Trophoblast cell (in vitro differentiated cells and primary cell): ENCODE data around the gene MAGI2.

Experiments used
- DNase-seq, 2 donors: peaks; one replicate each; pipeline ENCODE4 v3.0.0-alpha.2; 2016
- H2AFZ ChIP-seq: 2 replicates; pipeline ENCODE4 v1.6.1; 2013; ENCODE audit warnings: low read length, moderate library complexity, mild to moderate bottlenecking; ENCODE audit not compliant: insufficient read depth, poor library complexity
- H2AK5ac ChIP-seq: 2 replicates; pipeline ENCODE4 v1.6.1; 2013; ENCODE audit warnings: mild to moderate bottlenecking, low read length
- H2BK120ac ChIP-seq: 2 replicates; pipeline ENCODE4 v1.6.1; 2013; ENCODE audit warnings: low read length, mild to moderate bottlenecking, moderate library complexity; ENCODE audit not compliant: insufficient read depth, poor library complexity
- H2BK12ac ChIP-seq: 2 replicates; pipeline ENCODE4 v1.6.1; 2013; ENCODE audit warnings: mild to moderate bottlenecking, low read length, moderate library complexity
- H2BK5ac ChIP-seq: 2 replicates; pipeline ENCODE4 v1.6.1; 2013; ENCODE audit warnings: low read length, low read depth, moderate library complexity, mild to moderate bottlenecking; ENCODE audit not compliant: poor library complexity
- H3K14ac ChIP-seq: 2 replicates; pipeline ENCODE4 v1.6.1; 2013; ENCODE audit warnings: mild to moderate bottlenecking, low read length
- H3K18ac ChIP-seq: 2 replicates; pipeline ENCODE4 v1.6.1; 2013; ENCODE audit warnings: mild to moderate bottlenecking, low read length
- H3K23ac ChIP-seq: 2 replicates; pipeline ENCODE4 v1.6.1; 2013; ENCODE audit warnings: low read length
- H3K27ac ChIP-seq: 2 replicates; pipeline ENCODE4 v1.5.1; 2013; ENCODE audit warnings: low read depth, mild to moderate bottlenecking, inconsistent platforms, low read length, moderate library complexity
- H3K27me3 ChIP-seq: 2 replicates; pipeline ENCODE4 v1.6.1; 2013; ENCODE audit warnings: inconsistent platforms, mild to moderate bottlenecking, low read length, moderate library complexity; ENCODE audit not compliant: insufficient read depth
- H3K36me3 ChIP-seq, 2 experiments: 1 replicate in 1 of 2; 2 replicates in 1 of 2; pipeline ENCODE4 v1.6.1; 2013; ENCODE audit warnings: low read length in 2 of 2, mild to moderate bottlenecking in 2 of 2, moderate library complexity in 1 of 2; ENCODE audit not compliant: insufficient read depth in 2 of 2, control insufficient read depth in 1 of 2
- H3K4ac ChIP-seq: 2 replicates; pipeline ENCODE4 v1.6.1; 2013; ENCODE audit warnings: low read depth, mild to moderate bottlenecking, low read length, moderate library complexity
- H3K4me1 ChIP-seq, 2 experiments: 1 replicate in 1 of 2; 2 replicates in 1 of 2; pipeline ENCODE4 v1.6.1; 2013; ENCODE audit warnings: low read length in 2 of 2, mild to moderate bottlenecking in 2 of 2, moderate library complexity in 1 of 2; ENCODE audit not compliant: insufficient read depth in 2 of 2, control insufficient read depth in 1 of 2
- H3K4me2 ChIP-seq: 2 replicates; pipeline ENCODE4 v1.6.1; 2013; ENCODE audit warnings: inconsistent platforms, mild to moderate bottlenecking, low read length, moderate library complexity
- H3K4me3 ChIP-seq: 2 replicates; pipeline ENCODE4 v1.5.1; 2013; ENCODE audit warnings: mild to moderate bottlenecking, low read depth, low read length, inconsistent platforms
- H3K79me1 ChIP-seq: one replicate; pipeline ENCODE4 v1.6.1; 2013; ENCODE audit warnings: low read length
- H3K79me2 ChIP-seq: 2 replicates; pipeline ENCODE4 v1.6.1; 2013; ENCODE audit warnings: low read length, mild to moderate bottlenecking; ENCODE audit not compliant: control insufficient read depth, insufficient read depth, poor library complexity
- H3K9ac ChIP-seq: 2 replicates; pipeline ENCODE4 v1.6.1; 2013; ENCODE audit warnings: mild to moderate bottlenecking, low read length
- H3K9me3 ChIP-seq: 2 replicates; pipeline ENCODE4 v1.6.1; 2013; ENCODE audit warnings: low read depth, mild to moderate bottlenecking, control low read depth, inconsistent platforms, low read length; ENCODE audit not compliant: insufficient read depth
- H4K12ac ChIP-seq: 2 replicates; pipeline ENCODE4 v1.6.1; 2013; ENCODE audit warnings: low read depth, mild to moderate bottlenecking, low read length, moderate library complexity
- H4K8ac ChIP-seq: 2 replicates; pipeline ENCODE4 v1.6.1; 2013; ENCODE audit warnings: low read depth, mild to moderate bottlenecking, low read length, moderate library complexity
- H4K91ac ChIP-seq: one replicate; pipeline ENCODE4 v1.6.1; 2013; ENCODE audit warnings: low read depth, mild to moderate bottlenecking, low read length, moderate library complexity
- WGBS: extraction: QIAGEN DNeasy Blood & Tissue Kit; methylation state at CpG from one replicate; pipeline ENCODE4 v1.1.7; 2013; ENCODE audit warnings: missing lambda C conversion rate; ENCODE audit not compliant: insufficient read length, insufficient coverage; ENCODE audit errors: extremely low coverage; 5-methylcytosine and 5-hydroxymethylcytosine counted together

MAGI2 gene

GRCh38 chr7:78497728-78498427, 955.6 kb downstream of the MAGI2 start:
- H3K4me1 ChIP-seq: no peaks in the 10 kb centered on the region
- H2AFZ ChIP-seq: no peak overlapping the region
- no peak for DNase-seq
- no peak overlapping the region for H4K8ac ChIP-seq
- no peak overlapping the region for H3K4me3 ChIP-seq
- H2BK12ac ChIP-seq: no peak overlapping the region
- H4K12ac ChIP-seq: no peak overlapping the region
- 100% methylated on average over 1 of the region's 4 CpGs for whole genome bisulfite sequencing
- H3K79me1 ChIP-seq: no peaks in the 10 kb centered on the region
- H3K36me3 ChIP-seq: no peaks in the 10 kb centered on the region
- no peak overlapping the region for H3K18ac ChIP-seq
- no peaks in the 10 kb centered on the region for H3K9me3 ChIP-seq
- H3K9ac ChIP-seq: no peak overlapping the region
- no peak overlapping the region for H3K23ac ChIP-seq
- no peak overlapping the region for H2BK5ac ChIP-seq
- no peak overlapping the region for H3K14ac ChIP-seq
- no peaks in the 10 kb centered on the region for H3K79me2 ChIP-seq
- no peak overlapping the region for H2BK120ac ChIP-seq
- no peaks in the 10 kb centered on the region for H3K27me3 ChIP-seq
- H4K91ac ChIP-seq: no peak overlapping the region
- H3K4ac ChIP-seq: no peak overlapping the region
- H3K27ac ChIP-seq: no peak overlapping the region
- H2AK5ac ChIP-seq: no peak overlapping the region
- H3K4me2 ChIP-seq: no peak overlapping the region

- Histone ChIP-seq H3K18ac (no peak overlapping the region), H3K4me3 (no peak overlapping the region), H3K23ac (no peak overlapping the region)
Observed at GRCh38 chr7:78496096-78496630, 957.3 kb downstream of the MAGI2 start.

GRCh38 chr7:78493401-78493800, 960.1 kb downstream of the MAGI2 start:
- Histone ChIP-seq H4K8ac (no peak overlapping the region), H3K4me3 (no peak overlapping the region), H3K9me3 (no peaks in the 10 kb centered on the region), H3K79me2 (no peaks in the 10 kb centered on the region), H2BK5ac (no peak overlapping the region), H2AK5ac (no peak overlapping the region), H3K27me3 (no peaks in the 10 kb centered on the region), H3K18ac (no peak overlapping the region), H3K79me1 (no peaks in the 10 kb centered on the region), H4K12ac (no peak overlapping the region), H3K36me3 (no peaks in the 10 kb centered on the region), H3K14ac (no peak overlapping the region), H2AFZ (no peak overlapping the region), H3K27ac (no peak overlapping the region), H2BK120ac (no peak overlapping the region), H2BK12ac (no peak overlapping the region), H4K91ac (no peak overlapping the region), H3K4me2 (no peak overlapping the region), H3K4me1 (no peaks in the 10 kb centered on the region), H3K4ac (no peak overlapping the region), H3K9ac (no peak overlapping the region), H3K23ac (no peak overlapping the region)
- WGBS: no CpG with 5 or more reads among the region's 3 CpGs
- no peak for DNase-seq

More at GRCh38 chr7:78496096-78496630, 957.3 kb downstream of the MAGI2 start:
- no peak overlapping the region for H2BK5ac ChIP-seq
- H3K36me3 ChIP-seq: no peaks in the 10 kb centered on the region
- no peaks in the 10 kb centered on the region for H3K27me3 ChIP-seq
- WGBS: no CpG with 5 or more reads among the region's 4 CpGs
- H2AFZ ChIP-seq: no peak overlapping the region
- H4K91ac ChIP-seq: no peak overlapping the region
- H3K9ac ChIP-seq: no peak overlapping the region
- no peaks in the 10 kb centered on the region for H3K4me1 ChIP-seq
- no peak overlapping the region for H3K27ac ChIP-seq
- no peaks in the 10 kb centered on the region for H3K79me2 ChIP-seq
- no peak overlapping the region for H4K12ac ChIP-seq
- H3K4ac ChIP-seq: no peak overlapping the region
- H2BK12ac ChIP-seq: no peak overlapping the region
- no peak overlapping the region for H2BK120ac ChIP-seq
- no peak overlapping the region for H3K4me2 ChIP-seq
- DNase-seq: no peak
- H3K14ac ChIP-seq: no peak overlapping the region
- no peaks in the 10 kb centered on the region for H3K79me1 ChIP-seq
- H3K9me3 ChIP-seq: no peaks in the 10 kb centered on the region
- no peak overlapping the region for H4K8ac ChIP-seq
- no peak overlapping the region for H2AK5ac ChIP-seq

- WGBS: no CpG with 5 or more reads among the region's 1 CpG
- Histone ChIP-seq H3K27ac (no peak overlapping the region), H3K4me2 (no peak overlapping the region), H3K23ac (no peak overlapping the region), H4K8ac (no peak overlapping the region), H2AK5ac (no peak overlapping the region), H3K4me1 (no peaks in the 10 kb centered on the region), H2BK5ac (no peak overlapping the region), H3K9me3 (no peaks in the 10 kb centered on the region), H3K36me3 (no peaks in the 10 kb centered on the region), H2AFZ (no peak overlapping the region), H3K18ac (no peak overlapping the region), H3K79me1 (no peaks in the 10 kb centered on the region), H2BK12ac (no peak overlapping the region), H3K14ac (no peak overlapping the region), H3K27me3 (no peaks in the 10 kb centered on the region), H4K91ac (no peak overlapping the region), H2BK120ac (no peak overlapping the region), H3K9ac (no peak overlapping the region), H3K79me2 (no peaks in the 10 kb centered on the region), H3K4ac (no peak overlapping the region), H4K12ac (no peak overlapping the region), H3K4me3 (no peak overlapping the region)
- DNase-seq: no peak
Observed at GRCh38 chr7:78492146-78492545, 961.3 kb downstream of the MAGI2 start.
